Peyer's patch (tissue), 4 donors: ENCODE measurements around the gene KRTCAP2.

Experiments
- POLR2A ChIP-seq, 2 donors: fragments of 450-650 bp; IDR thresholded peaks; one replicate each; pipeline ENCODE4 v1.5.1; 2017; ENCODE audit warnings: antibody characterized with exemption in 2 of 2, mild to moderate bottlenecking in 2 of 2, moderate library complexity in 2 of 2
- TF ChIP-seq, protein P1 (sequence below), 6 experiments: fragments of 450-650 bp in 4 of 6; fragments of 200-600 bp in 2 of 6; sonication (generic) in 1 of 6; IDR thresholded peaks; one replicate each; pipeline ENCODE4 v1.5.1; 2017 to 2019; ENCODE audit warnings: antibody characterized with exemption in 6 of 6, mild to moderate bottlenecking in 3 of 6, moderate library complexity in 1 of 6

DNA sequence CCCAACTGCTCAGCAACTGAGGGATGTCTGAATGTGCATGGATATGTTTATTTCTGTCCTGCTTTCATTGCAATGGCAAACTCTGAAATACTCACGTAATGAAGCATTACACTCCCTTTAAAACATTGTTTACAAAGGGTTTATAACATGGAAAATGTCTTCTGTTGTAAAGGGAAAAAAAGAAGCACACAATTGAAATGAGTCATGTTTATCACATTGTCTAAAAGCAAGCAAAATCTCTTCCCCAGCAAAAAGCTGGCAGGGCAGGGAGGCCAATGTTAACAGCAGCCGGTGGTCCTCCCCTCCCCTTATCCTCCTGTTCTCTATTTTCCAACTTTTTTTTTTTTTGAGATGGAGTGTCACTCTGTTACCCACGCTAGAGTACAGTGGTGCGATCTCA is 49.3 kb downstream of the KRTCAP2 start:
- TF ChIP-seq, protein P1, sequence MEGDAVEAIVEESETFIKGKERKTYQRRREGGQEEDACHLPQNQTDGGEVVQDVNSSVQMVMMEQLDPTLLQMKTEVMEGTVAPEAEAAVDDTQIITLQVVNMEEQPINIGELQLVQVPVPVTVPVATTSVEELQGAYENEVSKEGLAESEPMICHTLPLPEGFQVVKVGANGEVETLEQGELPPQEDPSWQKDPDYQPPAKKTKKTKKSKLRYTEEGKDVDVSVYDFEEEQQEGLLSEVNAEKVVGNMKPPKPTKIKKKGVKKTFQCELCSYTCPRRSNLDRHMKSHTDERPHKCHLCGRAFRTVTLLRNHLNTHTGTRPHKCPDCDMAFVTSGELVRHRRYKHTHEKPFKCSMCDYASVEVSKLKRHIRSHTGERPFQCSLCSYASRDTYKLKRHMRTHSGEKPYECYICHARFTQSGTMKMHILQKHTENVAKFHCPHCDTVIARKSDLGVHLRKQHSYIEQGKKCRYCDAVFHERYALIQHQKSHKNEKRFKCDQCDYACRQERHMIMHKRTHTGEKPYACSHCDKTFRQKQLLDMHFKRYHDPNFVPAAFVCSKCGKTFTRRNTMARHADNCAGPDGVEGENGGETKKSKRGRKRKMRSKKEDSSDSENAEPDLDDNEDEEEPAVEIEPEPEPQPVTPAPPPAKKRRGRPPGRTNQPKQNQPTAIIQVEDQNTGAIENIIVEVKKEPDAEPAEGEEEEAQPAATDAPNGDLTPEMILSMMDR (IDR thresholded peaks at IDR 0.05): no peak
- TF ChIP-seq POLR2A (IDR thresholded peaks at IDR 0.05): no peak
